ENCODE results near the gene RNF166.

DNA sequence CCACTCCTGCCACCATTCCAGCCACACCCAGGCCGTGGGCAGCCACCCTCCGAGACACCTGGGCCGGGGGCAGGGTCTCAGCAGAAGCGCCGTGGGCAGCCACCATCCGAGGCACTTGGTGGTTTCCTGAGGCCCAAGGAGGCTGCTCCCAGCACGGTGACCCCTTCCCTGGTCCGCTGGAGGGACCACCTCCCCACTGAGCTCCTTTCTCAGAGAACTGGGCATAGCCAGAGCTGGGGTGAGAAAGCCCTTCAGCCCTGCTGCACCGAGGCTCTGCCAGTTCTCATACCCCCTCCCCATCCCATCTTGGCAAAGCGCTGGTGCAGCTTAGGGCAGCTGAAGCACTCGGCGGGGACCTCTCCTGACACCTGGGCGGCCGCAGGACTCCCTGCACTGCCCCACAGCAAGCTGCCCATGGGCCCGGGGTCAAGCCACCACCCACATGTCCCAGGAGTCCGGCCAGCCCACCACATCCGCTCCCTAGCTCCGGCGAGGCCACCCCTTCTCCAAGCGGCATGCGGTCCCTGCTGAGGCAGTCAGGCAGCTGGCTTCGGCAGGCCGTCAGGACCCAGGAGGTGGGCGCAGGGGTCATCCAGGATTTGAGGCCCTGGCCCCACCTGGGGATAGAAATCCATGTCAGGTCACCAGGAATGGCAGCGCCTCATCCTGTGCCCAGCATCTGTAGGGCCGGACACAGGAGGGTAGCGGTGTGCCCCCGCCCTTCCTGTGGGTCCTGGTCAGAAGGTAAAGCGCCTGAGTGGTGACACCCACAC lies 54.0 kb downstream of the RNF166 start:
- TF ChIP-seq POLR2AphosphoS5 (IDR thresholded peaks at IDR 0.05; ENCODE audit: low read depth, low read length) = no peak
- TF ChIP-seq, protein P1, sequence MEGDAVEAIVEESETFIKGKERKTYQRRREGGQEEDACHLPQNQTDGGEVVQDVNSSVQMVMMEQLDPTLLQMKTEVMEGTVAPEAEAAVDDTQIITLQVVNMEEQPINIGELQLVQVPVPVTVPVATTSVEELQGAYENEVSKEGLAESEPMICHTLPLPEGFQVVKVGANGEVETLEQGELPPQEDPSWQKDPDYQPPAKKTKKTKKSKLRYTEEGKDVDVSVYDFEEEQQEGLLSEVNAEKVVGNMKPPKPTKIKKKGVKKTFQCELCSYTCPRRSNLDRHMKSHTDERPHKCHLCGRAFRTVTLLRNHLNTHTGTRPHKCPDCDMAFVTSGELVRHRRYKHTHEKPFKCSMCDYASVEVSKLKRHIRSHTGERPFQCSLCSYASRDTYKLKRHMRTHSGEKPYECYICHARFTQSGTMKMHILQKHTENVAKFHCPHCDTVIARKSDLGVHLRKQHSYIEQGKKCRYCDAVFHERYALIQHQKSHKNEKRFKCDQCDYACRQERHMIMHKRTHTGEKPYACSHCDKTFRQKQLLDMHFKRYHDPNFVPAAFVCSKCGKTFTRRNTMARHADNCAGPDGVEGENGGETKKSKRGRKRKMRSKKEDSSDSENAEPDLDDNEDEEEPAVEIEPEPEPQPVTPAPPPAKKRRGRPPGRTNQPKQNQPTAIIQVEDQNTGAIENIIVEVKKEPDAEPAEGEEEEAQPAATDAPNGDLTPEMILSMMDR (IDR thresholded peaks at IDR 0.05) = no peak
